GM12864 (cell line): Measurements from ENCODE around the gene SEC14L5.
A peak's percentile ranks its signal among the peaks of the same experiment; 100 is the strongest.

Experiments
- DNase-seq: peaks from one replicate; pipeline ENCODE4 v3.0.0-alpha.2; 2011; ENCODE audit warnings: low read depth
- H3K4me3 ChIP-seq: 2 replicates; pipeline ENCODE4 v1.5.1; 2011; ENCODE audit warnings: mild to moderate bottlenecking, low read depth, low read length, control low read depth
- CTCF ChIP-seq: IDR thresholded peaks from 2 replicates; pipeline ENCODE4 v1.5.1; 2011; ENCODE audit warnings: low read depth, mild to moderate bottlenecking, moderate library complexity, low read length, control low read depth, inconsistent platforms; ENCODE audit errors: missing control alignments

SEC14L5 gene

GRCh38 chr16:4936181-4936990, 21.7 kb upstream of the SEC14L5 start:
- no peak for DNase-seq
- peak; percentile 22 for TF ChIP-seq CTCF
- peak overlapping the region; percentile 31 for H3K4me3 ChIP-seq

- TF ChIP-seq CTCF = no peak
- H3K4me3 ChIP-seq = peak within 1 kb of the TSS; percentile 31
- no peak for DNase-seq
Observed at GRCh38 chr16:4936991-4937781, 20.9 kb upstream of the SEC14L5 start, which contains the start of gene PPL. Gene PPL, minus strand, starts transcription at chr16:4937148. Its CDS starts 103 bp downstream, at chr16:4937045.

- DNase-seq = no peak
- no peak for TF ChIP-seq CTCF
- H3K4me3 ChIP-seq = no peak overlapping the region
Observed at GRCh38 chr16:4937782-4938682, 20.1 kb upstream of the SEC14L5 start.

GRCh38 chr16:4938683-4939030, 19.5 kb upstream of the SEC14L5 start:
- H3K4me3 ChIP-seq = no peak overlapping the region
- no peak for DNase-seq
- no peak for TF ChIP-seq CTCF

GRCh38 chr16:4940719-4941118, 17.4 kb upstream of the SEC14L5 start:
- no peak overlapping the region for H3K4me3 ChIP-seq
- DNase-seq = no peak
- no peak for TF ChIP-seq CTCF

GRCh38 chr16:4942481-4942880, 15.6 kb upstream of the SEC14L5 start:
- DNase-seq = no peak
- H3K4me3 ChIP-seq = no peak overlapping the region
- no peak for TF ChIP-seq CTCF
